WERI-Rb-1 (cell line): Measurements from ENCODE around the gene FOXRED2.

Experiments used
- DNase-seq: peaks from one replicate; pipeline ENCODE4 v3.0.0-alpha.2; 2020
- H3K27ac ChIP-seq: fragments of 250-450 bp; sonication (Bioruptor Pico); 2 replicates; pipeline ENCODE4 v1.5.1; 2020; ENCODE audit warnings: mild to moderate bottlenecking, moderate library complexity
- H3K27me3 ChIP-seq: fragments of 250-450 bp; sonication (Bioruptor Pico); 2 replicates; pipeline ENCODE4 v1.5.1; 2021; ENCODE audit warnings: mild to moderate bottlenecking, low read depth, moderate library complexity; ENCODE audit not compliant: insufficient read depth, severe bottlenecking
- H3K36me3 ChIP-seq: fragments of 250-450 bp; sonication (Bioruptor Pico); 2 replicates; pipeline ENCODE4 v1.5.1; 2020; ENCODE audit warnings: mild to moderate bottlenecking, moderate library complexity
- H3K4me3 ChIP-seq: 2 replicates; pipeline ENCODE4 v1.5.1; 2011; ENCODE audit warnings: low read depth, mild to moderate bottlenecking, control low read depth, low read length
- H3K9me3 ChIP-seq: fragments of 250-450 bp; sonication (Bioruptor Pico); 2 replicates; pipeline ENCODE4 v1.5.1; 2021; ENCODE audit warnings: mild to moderate bottlenecking, moderate library complexity; ENCODE audit not compliant: severe bottlenecking
- CTCF ChIP-seq: IDR thresholded peaks from 2 replicates; pipeline ENCODE4 v1.5.1; 2011; ENCODE audit warnings: low read depth, mild to moderate bottlenecking, control low read depth, inconsistent platforms, low read length

FOXRED2 gene

GRCh38 chr22:36461665-36462649 is 44.9 kb downstream of the FOXRED2 start:
- Histone ChIP-seq H3K4me3 (no peak overlapping the region), H3K9me3 (no peaks in the 10 kb centered on the region), H3K36me3 (no peaks in the 10 kb centered on the region), H3K27me3 (no peaks in the 10 kb centered on the region), H3K27ac (no peak overlapping the region)
- no peak for TF ChIP-seq CTCF
- DNase-seq: no peak

- Histone ChIP-seq H3K4me3 (no peak overlapping the region), H3K9me3 (no peaks in the 10 kb centered on the region), H3K36me3 (no peaks in the 10 kb centered on the region), H3K27me3 (no peaks in the 10 kb centered on the region), H3K27ac (no peak overlapping the region)
- no peak for DNase-seq
- no peak for TF ChIP-seq CTCF
Observed at GRCh38 chr22:36460202-36460601, 46.6 kb downstream of the FOXRED2 start.

GRCh38 chr22:36457688-36458450 is 49.0 kb downstream of the FOXRED2 start:
- H3K36me3 ChIP-seq: no peaks in the 10 kb centered on the region
- no peak for TF ChIP-seq CTCF
- no peak for DNase-seq
- H3K27ac ChIP-seq: no peak overlapping the region
- H3K4me3 ChIP-seq: no peak overlapping the region
- H3K9me3 ChIP-seq: no peaks in the 10 kb centered on the region
- H3K27me3 ChIP-seq: no peaks in the 10 kb centered on the region

GRCh38 chr22:36456464-36456845 is 50.4 kb downstream of the FOXRED2 start:
- no peak for TF ChIP-seq CTCF
- H3K27ac ChIP-seq: no peak overlapping the region
- no peaks in the 10 kb centered on the region for H3K36me3 ChIP-seq
- H3K4me3 ChIP-seq: no peak overlapping the region
- no peak for DNase-seq
- no peaks in the 10 kb centered on the region for H3K27me3 ChIP-seq
- no peaks in the 10 kb centered on the region for H3K9me3 ChIP-seq

GRCh38 chr22:36455571-36456463 is 51.0 kb downstream of the FOXRED2 start:
- DNase-seq: no peak
- no peak for TF ChIP-seq CTCF
- H3K27ac ChIP-seq: no peak overlapping the region
- H3K27me3 ChIP-seq: no peaks in the 10 kb centered on the region
- H3K4me3 ChIP-seq: no peak overlapping the region
- H3K36me3 ChIP-seq: no peaks in the 10 kb centered on the region
- H3K9me3 ChIP-seq: no peaks in the 10 kb centered on the region
